Smooth muscle cell (in vitro differentiated cells): ENCODE data around the gene GSKIP. TPM values are rescaled to one million over a fixed set of nuclear protein-coding genes. Genes with fewer than 3 reads are reported as not detected.

ENCODE experiments used
- DNase-seq: peaks from one replicate; lab custom pipeline; 2025; ENCODE audit not compliant: unreplicated experiment; lab: John Stamatoyannopoulos, UW
- H2AFZ ChIP-seq: fragments of 200-600 bp; sonication (generic); 2 replicates; pipeline ENCODE4 v1.6.0; 2016; ENCODE audit warnings: antibody characterized with exemption, low read depth, mild to moderate bottlenecking
- H3F3A ChIP-seq: fragments of 200-600 bp; sonication (generic); 2 replicates; pipeline ENCODE4 v1.6.0; 2017; ENCODE audit warnings: antibody characterized with exemption, low read depth
- H3K27ac ChIP-seq: fragments of 200-600 bp; sonication (generic); 2 replicates; pipeline ENCODE4 v1.5.1; 2016; ENCODE audit warnings: low read depth, mild to moderate bottlenecking
- H3K27me3 ChIP-seq: fragments of 200-600 bp; sonication (generic); 2 replicates; pipeline ENCODE4 v1.6.1; 2016; ENCODE audit warnings: low read depth, mild to moderate bottlenecking
- H3K36me3 ChIP-seq: fragments of 200-600 bp; sonication (generic); 2 replicates; pipeline ENCODE4 v1.5.1; 2016; ENCODE audit warnings: low read depth
- H3K4me1 ChIP-seq: fragments of 200-600 bp; sonication (generic); 2 replicates; pipeline ENCODE4 v1.5.1; 2016; ENCODE audit warnings: low read depth
- H3K4me2 ChIP-seq: fragments of 200-600 bp; sonication (generic); 2 replicates; pipeline ENCODE4 v1.6.0; 2016; ENCODE audit warnings: mild to moderate bottlenecking
- H3K4me3 ChIP-seq: fragments of 200-600 bp; sonication (generic); 2 replicates; pipeline ENCODE4 v1.5.1; 2016; ENCODE audit warnings: mild to moderate bottlenecking
- H3K79me2 ChIP-seq: fragments of 200-600 bp; sonication (generic); 2 replicates; pipeline ENCODE4 v1.6.0; 2016; ENCODE audit warnings: low read depth, mild to moderate bottlenecking
- H3K9ac ChIP-seq: fragments of 200-600 bp; sonication (generic); 2 replicates; pipeline ENCODE4 v1.6.0; 2016; ENCODE audit warnings: low read depth
- H3K9me3 ChIP-seq: fragments of 200-600 bp; sonication (generic); replicated peaks from 2 replicates; pipeline ENCODE4 v1.5.1; 2016; ENCODE audit warnings: low read depth
- H4K20me1 ChIP-seq: fragments of 200-600 bp; sonication (generic); 2 replicates; pipeline ENCODE4 v1.6.0; 2016; ENCODE audit warnings: low read depth
- CTCF ChIP-seq: fragments of 200-600 bp; sonication (generic); IDR thresholded peaks from 2 replicates; pipeline ENCODE4 v1.5.1; 2017; ENCODE audit warnings: borderline replicate concordance, mild to moderate bottlenecking, antibody characterized with exemption; ENCODE audit not compliant: insufficient read depth, poor library complexity, severe bottlenecking
- WGBS: methylation state at CpG from one replicate; pipeline ENCODE4 v1.1.7; 2016; ENCODE audit warnings: low lambda C conversion rate; 5-methylcytosine and 5-hydroxymethylcytosine counted together
- polyA plus RNA-seq: library from polyadenylated mRNA; unstranded; fragments of >200 nt; fragmentation: Nextera tagmentation; extraction: Ambion mirVana; gene quantifications from 2 replicates; pipeline ENCODE4 v1.2.1, GENCODE V29; 2016
- small RNA-seq: library from RNA; depleted of rRNA; stranded (forward); fragments of <200 nt; gene quantifications from one replicate; pipeline ENCODE3, GENCODE V24; 2014
- total RNA-seq: library from RNA; depleted of rRNA; stranded (reverse); fragments of >200 nt; gene quantifications from 2 replicates; pipeline ENCODE4 v1.2.3, GENCODE V29; 2014

Gene GSKIP
- total and polyA plus RNA-seq, 2 experiments from 2014 or later = 21.2 to 35.2 TPM

GRCh38 chr14:96424109-96424989, 61.0 kb downstream of the GSKIP start:
- Histone ChIP-seq H3F3A (no peaks in the 10 kb centered on the region), H2AFZ (no peak overlapping the region), H3K4me2 (no peak overlapping the region), H3K27me3 (no peaks in the 10 kb centered on the region), H3K9me3 (no peaks in the 10 kb centered on the region), H3K4me3 (no peak overlapping the region), H3K36me3 (no peaks in the 10 kb centered on the region), H4K20me1 (no peaks in the 10 kb centered on the region), H3K27ac (no peak overlapping the region), H3K4me1 (peaks cover 7% of the 10 kb centered on the region), H3K9ac (no peak overlapping the region), H3K79me2 (no peaks in the 10 kb centered on the region)
- no peak for DNase-seq
- peak; percentile 73 for TF ChIP-seq CTCF
- WGBS = 73% methylated on average over 33 of the region's 33 CpGs

GRCh38 chr14:96434040-96434439, 70.7 kb downstream of the GSKIP start:
- H3F3A ChIP-seq = no peaks in the 10 kb centered on the region
- H3K9me3 ChIP-seq = no peaks in the 10 kb centered on the region
- no peak overlapping the region for H3K27ac ChIP-seq
- no peak overlapping the region for H3K4me2 ChIP-seq
- H2AFZ ChIP-seq = no peak overlapping the region
- no peak for DNase-seq
- H3K4me3 ChIP-seq = no peak overlapping the region
- H3K27me3 ChIP-seq = no peaks in the 10 kb centered on the region
- no peaks in the 10 kb centered on the region for H4K20me1 ChIP-seq
- H3K4me1 ChIP-seq = no peaks in the 10 kb centered on the region
- TF ChIP-seq CTCF = no peak
- WGBS = 89% methylated on average over 4 of the region's 4 CpGs
- no peaks in the 10 kb centered on the region for H3K79me2 ChIP-seq
- no peaks in the 10 kb centered on the region for H3K36me3 ChIP-seq
- no peak overlapping the region for H3K9ac ChIP-seq

Small RNA genes lying within 50 kb of the gene (small RNA-seq; reads per million reads assigned to genes)
- 0.08 reads per million for gene RNU2-33P

Other genes with a start within 250 kb of the GSKIP start
- gene BDKRB2, start 158.7 kb upstream of the GSKIP start, total RNA-seq = 12.2 and 16.9 TPM in 2 replicates
- gene BDKRB2, start 158.7 kb upstream of the GSKIP start, polyA plus RNA-seq = 10.4 and 16.6 TPM in 2 replicates
- gene BDKRB1, start 107.3 kb upstream of the GSKIP start, total RNA-seq = 17.5 and 28.2 TPM in 2 replicates
- 29.3 and 39.6 TPM in 2 replicates for gene BDKRB1, start 107.3 kb upstream of the GSKIP start, polyA plus RNA-seq
- 21.5 and 22.3 TPM in 2 replicates for gene ATG2B, start 185 bp upstream of the GSKIP start, total RNA-seq
- 1.5 and 1.9 TPM in 2 replicates for gene ATG2B, start 185 bp upstream of the GSKIP start, polyA plus RNA-seq
- gene AK7, start 28.6 kb downstream of the GSKIP start, total RNA-seq = 4.9 and 5.1 TPM in 2 replicates
- 2.3 and 3.5 TPM in 2 replicates for gene AK7, start 28.6 kb downstream of the GSKIP start, polyA plus RNA-seq
- 137 and 140 TPM in 2 replicates for gene PAPOLA, start 138.9 kb downstream of the GSKIP start, total RNA-seq
- gene PAPOLA, start 138.9 kb downstream of the GSKIP start, polyA plus RNA-seq = 109 and 119 TPM in 2 replicates